Cardiac muscle cell (in vitro differentiated cells and primary cell): Measurements from ENCODE around the gene PIAS1. TPM values are rescaled to one million over a fixed set of nuclear protein-coding genes. Genes with fewer than 3 reads are reported as not detected.
A peak's percentile ranks its signal among the peaks of the same experiment; 100 is the strongest.
"Not testable (repeated sequence)": the region's sequence is repeated elsewhere in the genome, so short reads cannot be mapped to it uniquely, and the experiment has no call there.

ENCODE experiments used
- DNase-seq, 2 donors: peaks; one replicate each; pipeline versions ENCODE4 v3.0.0 to v3.0.0-alpha.2; 2010 to 2017; ENCODE audit warnings: low read depth in 1 of 2, low spot score in 1 of 2
- H3K27ac ChIP-seq: fragments of 200-600 bp; sonication (generic); 2 replicates; pipeline ENCODE4 v1.5.1; 2016
- H3K27me3 ChIP-seq: fragments of 200-600 bp; sonication (generic); 2 replicates; pipeline ENCODE4 v1.6.0; 2016; ENCODE audit warnings: control low read depth
- H3K36me3 ChIP-seq: fragments of 200-600 bp; sonication (generic); 2 replicates; pipeline ENCODE4 v1.5.1; 2016; ENCODE audit warnings: control low read depth
- H3K4me1 ChIP-seq: fragments of 200-600 bp; sonication (generic); 2 replicates; pipeline ENCODE4 v1.8.1; 2017; ENCODE audit warnings: low read depth, mild to moderate bottlenecking, mixed run types
- H3K4me3 ChIP-seq: fragments of 200-600 bp; sonication (generic); 2 replicates; pipeline ENCODE4 v1.5.1; 2016; ENCODE audit warnings: mild to moderate bottlenecking
- H3K9me3 ChIP-seq: fragments of 200-600 bp; sonication (generic); 2 replicates; pipeline ENCODE4 v1.5.1; 2017; ENCODE audit warnings: low read depth, mild to moderate bottlenecking, control low read depth
- polyA plus RNA-seq: library from polyadenylated mRNA; unstranded; fragments of >200 nt; fragmentation: Nextera tagmentation; extraction: Ambion mirVana; gene quantifications from 2 replicates; pipeline ENCODE4 v1.2.1, GENCODE V29; 2016
- total RNA-seq: library from RNA; depleted of rRNA; stranded (reverse); fragments of >200 nt; gene quantifications from 2 replicates; pipeline ENCODE4 v1.2.3, GENCODE V29; 2016
- TF ChIP-seq, protein P1 (sequence below): IDR thresholded peaks from 2 replicates; pipeline ENCODE4 v1.5.1; 2012; ENCODE audit warnings: low read depth, mild to moderate bottlenecking, low read length

Gene PIAS1
- 13.1 and 29.0 TPM in 2 replicates for total RNA-seq
- 44.3 and 72.9 TPM in 2 replicates for polyA plus RNA-seq

DNA sequence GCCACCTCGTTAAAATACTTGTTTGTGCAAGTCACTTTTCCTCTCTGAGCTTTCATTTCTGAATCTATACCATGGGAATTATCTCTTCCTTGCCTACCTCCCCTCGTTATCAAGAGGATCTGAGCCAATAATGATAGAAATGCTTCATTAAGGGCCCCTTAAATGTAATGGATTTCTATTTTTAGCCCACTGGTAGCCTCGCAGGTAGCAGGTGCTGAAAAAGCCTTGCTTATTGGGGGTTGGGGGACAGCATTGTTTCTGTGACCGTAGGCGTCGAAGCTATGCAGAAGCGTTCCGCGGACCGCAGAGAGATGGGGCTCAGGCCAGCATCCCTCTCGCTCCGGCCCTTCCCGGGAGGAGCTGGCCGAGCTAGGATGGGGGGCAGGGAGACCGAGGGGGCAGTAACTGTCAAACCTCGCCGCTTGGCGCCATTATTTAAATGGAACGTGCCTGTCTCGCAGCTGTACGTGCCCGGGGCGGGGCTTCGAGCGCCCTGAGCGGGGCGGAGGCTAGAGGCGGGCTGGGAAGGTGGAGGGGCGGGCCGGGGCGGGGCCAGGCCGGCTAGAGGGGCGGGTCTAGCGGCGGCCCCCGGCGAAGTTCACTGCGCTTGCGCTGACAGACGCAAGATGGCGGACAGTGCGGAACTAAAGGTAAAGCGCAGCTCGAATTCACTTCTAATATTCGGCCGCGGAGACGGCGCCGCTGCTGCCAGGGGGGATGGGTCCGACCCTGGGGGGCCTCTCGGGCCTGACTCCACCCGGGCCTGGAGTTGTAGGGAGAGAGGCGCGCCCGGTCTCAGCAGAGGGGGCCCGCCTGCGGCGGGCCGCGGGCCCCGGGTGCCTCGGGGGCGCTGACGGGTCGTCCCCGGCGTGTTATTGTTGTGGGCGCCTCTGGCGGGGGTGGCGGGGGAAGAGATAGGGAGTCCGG lies at the start of gene PIAS1:
TSS of gene PIAS1 (plus strand) at position 615 of the 927 bp plus-strand sequence. CDS start at position 627, 12 bp downstream.
- H3K4me3 ChIP-seq: peak within 1 kb of the TSS; percentile 76
- H3K4me1 ChIP-seq: peaks cover 19% of the 10 kb centered on the region
- peak; percentile 95 to 96 for DNase-seq
- H3K27me3 ChIP-seq: no peaks in the 10 kb centered on the region
- TF ChIP-seq, protein P1, sequence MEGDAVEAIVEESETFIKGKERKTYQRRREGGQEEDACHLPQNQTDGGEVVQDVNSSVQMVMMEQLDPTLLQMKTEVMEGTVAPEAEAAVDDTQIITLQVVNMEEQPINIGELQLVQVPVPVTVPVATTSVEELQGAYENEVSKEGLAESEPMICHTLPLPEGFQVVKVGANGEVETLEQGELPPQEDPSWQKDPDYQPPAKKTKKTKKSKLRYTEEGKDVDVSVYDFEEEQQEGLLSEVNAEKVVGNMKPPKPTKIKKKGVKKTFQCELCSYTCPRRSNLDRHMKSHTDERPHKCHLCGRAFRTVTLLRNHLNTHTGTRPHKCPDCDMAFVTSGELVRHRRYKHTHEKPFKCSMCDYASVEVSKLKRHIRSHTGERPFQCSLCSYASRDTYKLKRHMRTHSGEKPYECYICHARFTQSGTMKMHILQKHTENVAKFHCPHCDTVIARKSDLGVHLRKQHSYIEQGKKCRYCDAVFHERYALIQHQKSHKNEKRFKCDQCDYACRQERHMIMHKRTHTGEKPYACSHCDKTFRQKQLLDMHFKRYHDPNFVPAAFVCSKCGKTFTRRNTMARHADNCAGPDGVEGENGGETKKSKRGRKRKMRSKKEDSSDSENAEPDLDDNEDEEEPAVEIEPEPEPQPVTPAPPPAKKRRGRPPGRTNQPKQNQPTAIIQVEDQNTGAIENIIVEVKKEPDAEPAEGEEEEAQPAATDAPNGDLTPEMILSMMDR: no peak
- peak within 1 kb of the TSS; percentile 95 for H3K27ac ChIP-seq
- no peaks in the 10 kb centered on the region for H3K9me3 ChIP-seq
- no peaks in the 10 kb centered on the region for H3K36me3 ChIP-seq

DNA sequence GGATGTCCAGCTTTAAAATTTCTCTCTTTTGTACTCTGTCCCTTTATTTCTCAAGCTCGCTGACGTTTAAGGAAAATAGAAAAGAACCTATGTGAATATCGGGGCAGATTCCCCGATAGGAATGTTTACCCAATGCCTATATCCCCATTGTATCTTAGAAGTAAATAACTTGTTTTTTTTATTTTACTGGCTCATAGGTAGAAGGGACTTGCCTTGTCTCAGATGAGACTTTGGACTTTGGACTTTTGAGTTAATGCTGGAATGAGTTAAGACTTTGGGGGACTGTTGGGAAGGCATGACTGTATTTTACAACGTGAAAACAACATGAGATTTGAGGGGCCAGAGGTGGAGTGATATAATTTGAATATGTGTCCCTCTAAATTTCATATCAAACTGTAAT lies 46.5 kb upstream of the PIAS1 start:
- DNase-seq, H3K4me1 ChIP-seq: not testable (repeated sequence)

DNA sequence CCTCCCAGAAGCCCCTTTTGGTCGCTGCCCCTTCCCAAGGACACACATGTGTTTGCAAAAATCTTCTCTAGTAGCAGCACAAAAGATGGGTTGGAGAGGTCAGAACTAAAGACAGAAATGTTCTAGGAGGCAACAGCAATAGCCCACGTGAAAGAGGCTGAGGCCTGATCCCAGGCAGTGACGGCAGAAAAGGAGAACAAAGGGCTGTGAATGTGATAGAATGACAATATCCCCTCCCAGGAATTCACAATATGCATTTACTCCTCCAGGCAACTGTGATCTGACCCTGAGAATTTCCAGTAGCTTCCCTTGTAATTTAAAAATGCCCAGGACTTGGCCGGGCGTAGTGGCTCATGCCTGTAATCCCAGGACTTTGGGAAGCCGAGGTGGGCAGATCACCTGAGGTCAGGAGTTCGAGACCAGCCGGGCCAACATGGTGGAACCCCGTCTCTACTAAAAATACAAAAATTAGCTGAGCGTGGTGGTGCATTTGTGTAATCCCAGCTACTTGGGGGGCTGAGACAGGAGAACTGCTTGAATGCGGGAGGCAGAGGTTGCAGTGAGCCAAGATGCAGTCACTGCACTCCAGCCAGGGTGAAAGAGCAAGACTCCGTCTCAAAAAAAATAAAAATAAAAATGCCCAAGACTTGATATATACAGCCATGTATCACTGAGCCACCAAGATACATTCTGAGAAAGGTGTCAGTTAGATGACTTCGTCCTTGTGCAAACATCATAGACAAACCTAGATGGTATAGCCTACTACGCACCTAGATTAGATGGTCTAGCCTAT lies 43.6 kb upstream of the PIAS1 start:
- no peaks in the 10 kb centered on the region for H3K9me3 ChIP-seq
- DNase-seq: no peak
- no peak overlapping the region for H3K4me3 ChIP-seq
- H3K36me3 ChIP-seq: no peaks in the 10 kb centered on the region
- H3K27me3 ChIP-seq: no peaks in the 10 kb centered on the region
- H3K4me1 ChIP-seq: no peaks in the 10 kb centered on the region
- TF ChIP-seq, protein P1: no peak
- H3K27ac ChIP-seq: no peak overlapping the region

More for the DNA sequence above, 46.5 kb upstream of the PIAS1 start:
- not testable (repeated sequence) for H3K9me3 ChIP-seq, H3K4me3 ChIP-seq, H3K27me3 ChIP-seq, H3K27ac ChIP-seq, H3K36me3 ChIP-seq

DNA sequence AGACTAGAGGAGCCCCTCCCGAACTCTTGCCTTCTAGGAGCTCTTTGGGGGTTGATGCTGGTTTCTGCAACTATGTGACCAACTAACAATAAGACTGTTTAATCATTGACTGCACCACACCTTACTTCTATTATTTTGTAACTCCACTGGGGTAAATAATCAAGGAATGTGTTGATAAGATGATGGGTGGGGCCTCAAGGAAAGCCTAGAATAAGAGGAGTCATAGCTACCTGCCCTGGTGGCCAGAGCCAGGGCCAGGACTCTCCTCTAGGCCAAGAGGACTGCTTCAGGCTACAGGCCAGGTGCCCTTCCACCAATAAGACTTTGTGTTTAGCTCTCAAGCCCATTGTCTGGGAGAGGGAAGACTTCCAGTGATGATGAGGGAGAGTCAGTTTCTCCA lies 41.2 kb upstream of the PIAS1 start:
- Histone ChIP-seq H3K4me3 (no peak overlapping the region), H3K4me1 (no peaks in the 10 kb centered on the region), H3K27ac (no peak overlapping the region), H3K27me3 (no peaks in the 10 kb centered on the region), H3K36me3 (no peaks in the 10 kb centered on the region), H3K9me3 (no peaks in the 10 kb centered on the region)
- TF ChIP-seq, protein P1: no peak
- DNase-seq: no peak

DNA sequence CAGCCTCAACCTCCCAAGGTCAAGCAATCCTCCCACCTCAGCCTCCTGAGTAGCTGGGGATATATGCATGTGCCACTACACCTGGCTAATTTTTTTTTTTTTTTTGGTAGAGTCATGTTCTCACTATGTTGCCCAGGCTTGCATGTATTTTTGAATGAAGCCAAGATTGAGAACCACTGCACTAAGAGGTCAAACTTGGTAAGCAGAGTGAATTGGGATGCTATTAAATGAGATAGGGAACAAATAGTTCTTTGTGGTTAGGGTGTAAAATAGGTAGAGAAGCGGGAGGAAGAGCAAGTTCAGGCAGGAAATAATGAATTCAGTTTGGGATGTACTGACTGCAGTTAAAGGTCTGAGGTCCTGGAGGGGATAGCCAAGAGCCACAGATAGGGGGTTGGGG lies 39.9 kb upstream of the PIAS1 start:
- no peaks in the 10 kb centered on the region for H3K4me1 ChIP-seq
- H3K4me3 ChIP-seq: no peak overlapping the region
- TF ChIP-seq, protein P1: no peak
- DNase-seq: no peak
- H3K36me3 ChIP-seq: no peaks in the 10 kb centered on the region
- no peaks in the 10 kb centered on the region for H3K9me3 ChIP-seq
- H3K27ac ChIP-seq: no peak overlapping the region
- H3K27me3 ChIP-seq: no peaks in the 10 kb centered on the region

DNA sequence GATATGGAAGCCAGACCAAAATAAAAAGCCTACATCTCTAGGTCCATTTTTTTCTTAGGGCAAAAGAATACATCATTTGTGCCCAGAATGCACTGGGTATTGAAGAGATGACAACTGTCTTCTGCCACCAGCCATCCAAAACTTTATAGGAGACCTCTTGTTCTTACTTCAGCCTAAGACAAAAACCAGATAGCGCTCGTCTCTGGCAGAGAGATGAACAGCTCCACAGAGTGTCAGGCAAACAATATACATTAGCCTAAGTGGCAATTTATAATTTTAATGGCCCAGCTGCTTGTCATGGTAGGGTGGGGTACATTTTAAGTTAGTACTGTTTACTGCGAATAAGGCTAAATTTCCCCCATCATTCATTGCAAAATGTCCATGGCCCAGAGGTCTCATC lies 38.9 kb upstream of the PIAS1 start:
- Histone ChIP-seq H3K4me3 (no peak overlapping the region), H3K9me3 (no peaks in the 10 kb centered on the region), H3K27me3 (no peaks in the 10 kb centered on the region), H3K27ac (no peak overlapping the region), H3K4me1 (peaks cover 4% of the 10 kb centered on the region), H3K36me3 (no peaks in the 10 kb centered on the region)
- DNase-seq: no peak
- TF ChIP-seq, protein P1: no peak
